Subcutaneous abdominal adipose tissue (tissue), 5 donors: ENCODE results near the gene COPE.

Experiments used
- H3K27ac ChIP-seq: one replicate; pipeline ENCODE4 v1.7.0; 2013; ENCODE audit warnings: low read depth, mild to moderate bottlenecking, inconsistent platforms, low read length, moderate library complexity
- H3K27me3 ChIP-seq, 5 donors: one replicate each; pipeline ENCODE4 v1.7.0; 2013; ENCODE audit warnings: low read length in 5 of 5, inconsistent platforms in 1 of 5; ENCODE audit not compliant: control insufficient read depth in 5 of 5, insufficient read depth in 4 of 5
- H3K36me3 ChIP-seq, 5 donors: one replicate each; pipeline ENCODE4 v1.7.0; 2013; ENCODE audit warnings: low read length in 5 of 5; ENCODE audit not compliant: control insufficient read depth in 5 of 5, insufficient read depth in 5 of 5
- H3K4me1 ChIP-seq, 5 donors: one replicate each; pipeline ENCODE4 v1.7.0; 2013; ENCODE audit warnings: low read length in 5 of 5, mild to moderate bottlenecking in 3 of 5, moderate library complexity in 1 of 5; ENCODE audit not compliant: control insufficient read depth in 5 of 5, insufficient read depth in 5 of 5
- H3K4me3 ChIP-seq, 5 donors: one replicate each; pipeline ENCODE4 v1.7.0; 2013; ENCODE audit warnings: low read length in 5 of 5, low read depth in 1 of 5
- H3K9ac ChIP-seq, 5 donors: one replicate each; pipeline ENCODE4 v1.7.0; 2013; ENCODE audit warnings: low read length in 5 of 5, mild to moderate bottlenecking in 4 of 5, moderate library complexity in 3 of 5
- H3K9me3 ChIP-seq, 5 donors: one replicate each; pipeline ENCODE4 v1.7.0; 2013; ENCODE audit warnings: low read length in 5 of 5; ENCODE audit not compliant: control insufficient read depth in 5 of 5
- donor health status: healthy.
- donor health status: healthy.
- donor health status: healthy.
- donor health status: healthy.
- donor health status: healthy.

Gene COPE

GRCh38 chr19:18881491-18881890, 37.7 kb downstream of the COPE start:
- no peaks in the 10 kb centered on the region for H3K27me3 ChIP-seq
- no peak overlapping the region for H3K9ac ChIP-seq
- no peak overlapping the region for H3K4me3 ChIP-seq
- H3K36me3 ChIP-seq, result no peaks in the 10 kb centered on the region
- no peaks in the 10 kb centered on the region for H3K4me1 ChIP-seq
- no peak overlapping the region for H3K27ac ChIP-seq
- H3K9me3 ChIP-seq, result peaks cover 0 to 6% (median 0%) of the 10 kb centered on the region in 5 donors

- Histone ChIP-seq H3K27ac (no peak overlapping the region), H3K4me1 (no peaks in the 10 kb centered on the region), H3K36me3 (no peaks in the 10 kb centered on the region), H3K9me3 (peaks cover 0 to 6% (median 0%) of the 10 kb centered on the region in 5 donors), H3K27me3 (no peaks in the 10 kb centered on the region), H3K4me3 (no peak overlapping the region), H3K9ac (no peak overlapping the region)
Observed at GRCh38 chr19:18879579-18880373, 39.4 kb downstream of the COPE start.

GRCh38 chr19:18878858-18879578, 40.2 kb downstream of the COPE start:
- Histone ChIP-seq H3K9ac (no peak overlapping the region), H3K36me3 (no peaks in the 10 kb centered on the region), H3K4me3 (no peak overlapping the region), H3K4me1 (no peaks in the 10 kb centered on the region), H3K9me3 (peaks cover 0 to 6% (median 0%) of the 10 kb centered on the region in 5 donors), H3K27ac (no peak overlapping the region), H3K27me3 (no peaks in the 10 kb centered on the region)

GRCh38 chr19:18878058-18878797, 41.0 kb downstream of the COPE start:
- no peaks in the 10 kb centered on the region for H3K27me3 ChIP-seq
- H3K9ac ChIP-seq, result no peak overlapping the region
- no peaks in the 10 kb centered on the region for H3K4me1 ChIP-seq
- H3K27ac ChIP-seq, result no peak overlapping the region
- H3K36me3 ChIP-seq, result no peaks in the 10 kb centered on the region
- peaks cover 0 to 6% (median 0%) of the 10 kb centered on the region in 5 donors for H3K9me3 ChIP-seq
- H3K4me3 ChIP-seq, result no peak overlapping the region

- Histone ChIP-seq H3K36me3 (no peaks in the 10 kb centered on the region), H3K27me3 (no peaks in the 10 kb centered on the region), H3K4me1 (no peaks in the 10 kb centered on the region), H3K27ac (no peak overlapping the region), H3K9ac (no peak overlapping the region), H3K4me3 (no peak overlapping the region), H3K9me3 (peaks cover 0 to 6% (median 0%) of the 10 kb centered on the region in 5 donors)
Observed at GRCh38 chr19:18876865-18877264, 42.3 kb downstream of the COPE start.

GRCh38 chr19:18875726-18876125, 43.5 kb downstream of the COPE start:
- Histone ChIP-seq H3K9ac (no peak overlapping the region), H3K27me3 (peaks cover 0 to 1% (median 0%) of the 10 kb centered on the region in 5 donors), H3K4me1 (peaks cover 0 to 2% (median 0%) of the 10 kb centered on the region in 5 donors), H3K4me3 (no peak overlapping the region), H3K27ac (no peak overlapping the region), H3K36me3 (no peaks in the 10 kb centered on the region), H3K9me3 (peaks cover 0 to 6% (median 0%) of the 10 kb centered on the region in 5 donors)

- peaks cover 0 to 7% (median 0%) of the 10 kb centered on the region in 5 donors for H3K27me3 ChIP-seq
- H3K4me3 ChIP-seq, result no peak overlapping the region
- H3K36me3 ChIP-seq, result peaks cover 0 to 15% (median 14%) of the 10 kb centered on the region in 5 donors
- no peak overlapping the region for H3K9ac ChIP-seq
- peaks cover 0 to 18% (median 9%) of the 10 kb centered on the region in 5 donors for H3K4me1 ChIP-seq
- no peaks in the 10 kb centered on the region for H3K9me3 ChIP-seq
- no peak overlapping the region for H3K27ac ChIP-seq
Observed at GRCh38 chr19:18871543-18871942, 47.6 kb downstream of the COPE start.

GRCh38 chr19:18870531-18871172, 48.5 kb downstream of the COPE start:
- H3K4me1 ChIP-seq, result peaks cover 0 to 23% (median 9%) of the 10 kb centered on the region in 5 donors
- H3K36me3 ChIP-seq, result peaks cover 0 to 23% (median 22%) of the 10 kb centered on the region in 5 donors
- H3K9ac ChIP-seq, result no peak overlapping the region
- peaks cover 0 to 7% (median 0%) of the 10 kb centered on the region in 5 donors for H3K27me3 ChIP-seq
- H3K4me3 ChIP-seq, result no peak overlapping the region
- no peaks in the 10 kb centered on the region for H3K9me3 ChIP-seq
- no peak overlapping the region for H3K27ac ChIP-seq

GRCh38 chr19:18869781-18870530, 49.2 kb downstream of the COPE start:
- Histone ChIP-seq H3K4me3 (no peak overlapping the region), H3K9ac (no peak overlapping the region), H3K27me3 (peaks cover 0 to 7% (median 0%) of the 10 kb centered on the region in 5 donors), H3K36me3 (peaks cover 0 to 30% (median 29%) of the 10 kb centered on the region in 5 donors), H3K27ac (no peak overlapping the region), H3K4me1 (peaks cover 0 to 23% (median 9%) of the 10 kb centered on the region in 5 donors), H3K9me3 (no peaks in the 10 kb centered on the region)
